Measurements from ENCODE around the gene GPBAR1. TPM values are rescaled to one million over a fixed set of nuclear protein-coding genes. Genes with fewer than 3 reads are reported as not detected.

Gene GPBAR1
- total and polyA plus RNA-seq, 2 of the 8 experiments (the other 6 are each of a cell fraction or from before 2014, with no cell fraction given) = 0.32 to 0.59 TPM

GRCh38 chr2:218282173-218282991, 21.6 kb downstream of the GPBAR1 start:
- Histone ChIP-seq H3K23me2 (ENCODE audit: low read depth, low read length) (no peaks in the 10 kb centered on the region), H4K5ac (ENCODE audit: insufficient read length, low read depth, low read length) (no peak overlapping the region), H3K18ac (ENCODE audit: extremely low read depth, low read length) (no peak overlapping the region), H3K79me1 (ENCODE audit: low read depth, low read length) (0 out of 2 replicates have a peak, but pooled peaks cover 8% of the 10 kb centered on the region), H3K14ac (ENCODE audit: insufficient read length) (no peak overlapping the region), H4K91ac (replicated peaks; ENCODE audit: insufficient read length, low read length) (no peak overlapping the region), H3K36me3 (ENCODE audit: control insufficient read depth in 2 of 4, insufficient read depth in 4 of 4, low read length in 3 of 4) (peaks cover 0 to 6% (median 0%) of the 10 kb centered on the region in 4 experiments; a peak in 3 of 8 replicates), H2AK5ac (ENCODE audit: low read depth, low read length) (no peak overlapping the region), H2BK120ac (replicated peaks; ENCODE audit: low read depth, low read length) (no peak overlapping the region), H2BK5ac (ENCODE audit: low read depth, low read length) (no peak overlapping the region), H3K56ac (replicated peaks; ENCODE audit: insufficient read length, low read depth, low read length) (no peak overlapping the region), H3K4ac (replicated peaks; ENCODE audit: insufficient read length, low read depth, low read length) (no peak overlapping the region), H2BK12ac (ENCODE audit: low read depth, low read length) (no peak overlapping the region), H2BK20ac (ENCODE audit: low read length) (no peak overlapping the region), H3K79me2 (ENCODE audit: control insufficient read depth in 1 of 2, insufficient read depth in 2 of 2, low read length in 2 of 2) (no peaks in the 10 kb centered on the region), H3K4me1 (replicated peaks in 1 of 4; ENCODE audit: control insufficient read depth in 3 of 4, insufficient read depth in 4 of 4, low read length in 3 of 4) (peaks cover 5 to 11% (median 7%) of the 10 kb centered on the region in 4 experiments; a peak in 4 of 7 replicates), H4K8ac (ENCODE audit: extremely low read depth, insufficient read depth, low read length) (0 out of 2 replicates have a peak overlapping the region, but pooled peaks have one; percentile 35), H3K27ac (ENCODE audit: low read depth, low read length) (no peak overlapping the region), H3K23ac (ENCODE audit: insufficient read length) (no peak overlapping the region), H3K9ac (replicated peaks in 1 of 4; ENCODE audit: extremely low read depth in 1 of 4, low read depth in 3 of 4, low read length in 3 of 4) (no peak overlapping the region), H4K20me1 (replicated peaks in 1 of 2; ENCODE audit: control insufficient read depth in 1 of 2, insufficient read depth in 2 of 2, low read length in 2 of 2) (peaks cover 0 to 13% of the 10 kb centered on the region in 2 experiments), H3K9me3 (ENCODE audit: insufficient read depth in 2 of 2, low read depth in 1 of 2, low read length in 1 of 2) (no peaks in the 10 kb centered on the region), H2AFZ (ENCODE audit: low read length) (no peak overlapping the region), H3K27me3 (replicated peaks in 1 of 4; ENCODE audit: control insufficient read depth in 3 of 4, extremely low read depth in 1 of 4, insufficient read depth in 3 of 4, low read length in 3 of 4) (no peaks in the 10 kb centered on the region), H3K4me3 (ENCODE audit: extremely low read depth in 1 of 4, insufficient read depth in 2 of 4, low read depth in 3 of 4, low read length in 4 of 4) (no peak overlapping the region), H2BK15ac (ENCODE audit: low read length) (no peak overlapping the region), H3K4me2 (ENCODE audit: insufficient read depth in 1 of 2, low read depth in 2 of 2, low read length in 2 of 2) (no peak overlapping the region)
- 90% methylated on average over 16 of the region's 17 CpGs; no CpG with 5 or more reads in 1 of the 2 experiments for WGBS, 2 experiments (ENCODE audit: extremely low coverage in 1 of 2, insufficient coverage in 1 of 2, insufficient read length in 1 of 2, insufficient replicate concordance in 2 of 2, low coverage in 1 of 2, low lambda C conversion rate in 2 of 2, missing lambda C conversion rate in 1 of 2)
- DNase-seq (ENCODE audit: low read depth in 1 of 2, low spot score in 2 of 2) (no peak), FAIRE-seq (no peak)
- ChIA-PET CTCF (ENCODE audit: partially characterized antibody) (interaction anchor here (1.0 to 9.2 kb wide), 4 partner anchors 9 to 121 kb away, joined by 3 to 131 read pairs (median 4); partner anchors contain the start of genes AAMP and PNKD), POLR2A (ENCODE audit: partially characterized antibody) (interaction anchor here (0.8 to 1.9 kb wide), 5 partner anchors 9 to 254 kb away, joined by 3 to 4 read pairs (median 3); no protein-coding TSS in a partner anchor)
- TF ChIP-seq MAX (IDR thresholded peaks at IDR 0.05) (peak; percentile 26; the same call in 1 of the 2 replicates), SP1 (IDR thresholded peaks at IDR 0.05; ENCODE audit: low read depth, low read length) (no peak)
